HL-60/S4 treated with phorbol 12-myristate 13-acetate at 8.2 ng/mL for 4 days and 3 days (cell line): ENCODE measurements around the gene CALCOCO1.

Source experiments
- in situ Hi-C: fragments of 300-500 bp; cut with MboI; formaldehyde crosslinking; loops from 2 replicates; pipeline ENCODE4 v1.15.0; 2022; ENCODE audit warnings: low sequenced_read_pairs

Gene CALCOCO1, protein sequence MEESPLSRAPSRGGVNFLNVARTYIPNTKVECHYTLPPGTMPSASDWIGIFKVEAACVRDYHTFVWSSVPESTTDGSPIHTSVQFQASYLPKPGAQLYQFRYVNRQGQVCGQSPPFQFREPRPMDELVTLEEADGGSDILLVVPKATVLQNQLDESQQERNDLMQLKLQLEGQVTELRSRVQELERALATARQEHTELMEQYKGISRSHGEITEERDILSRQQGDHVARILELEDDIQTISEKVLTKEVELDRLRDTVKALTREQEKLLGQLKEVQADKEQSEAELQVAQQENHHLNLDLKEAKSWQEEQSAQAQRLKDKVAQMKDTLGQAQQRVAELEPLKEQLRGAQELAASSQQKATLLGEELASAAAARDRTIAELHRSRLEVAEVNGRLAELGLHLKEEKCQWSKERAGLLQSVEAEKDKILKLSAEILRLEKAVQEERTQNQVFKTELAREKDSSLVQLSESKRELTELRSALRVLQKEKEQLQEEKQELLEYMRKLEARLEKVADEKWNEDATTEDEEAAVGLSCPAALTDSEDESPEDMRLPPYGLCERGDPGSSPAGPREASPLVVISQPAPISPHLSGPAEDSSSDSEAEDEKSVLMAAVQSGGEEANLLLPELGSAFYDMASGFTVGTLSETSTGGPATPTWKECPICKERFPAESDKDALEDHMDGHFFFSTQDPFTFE

DNA sequence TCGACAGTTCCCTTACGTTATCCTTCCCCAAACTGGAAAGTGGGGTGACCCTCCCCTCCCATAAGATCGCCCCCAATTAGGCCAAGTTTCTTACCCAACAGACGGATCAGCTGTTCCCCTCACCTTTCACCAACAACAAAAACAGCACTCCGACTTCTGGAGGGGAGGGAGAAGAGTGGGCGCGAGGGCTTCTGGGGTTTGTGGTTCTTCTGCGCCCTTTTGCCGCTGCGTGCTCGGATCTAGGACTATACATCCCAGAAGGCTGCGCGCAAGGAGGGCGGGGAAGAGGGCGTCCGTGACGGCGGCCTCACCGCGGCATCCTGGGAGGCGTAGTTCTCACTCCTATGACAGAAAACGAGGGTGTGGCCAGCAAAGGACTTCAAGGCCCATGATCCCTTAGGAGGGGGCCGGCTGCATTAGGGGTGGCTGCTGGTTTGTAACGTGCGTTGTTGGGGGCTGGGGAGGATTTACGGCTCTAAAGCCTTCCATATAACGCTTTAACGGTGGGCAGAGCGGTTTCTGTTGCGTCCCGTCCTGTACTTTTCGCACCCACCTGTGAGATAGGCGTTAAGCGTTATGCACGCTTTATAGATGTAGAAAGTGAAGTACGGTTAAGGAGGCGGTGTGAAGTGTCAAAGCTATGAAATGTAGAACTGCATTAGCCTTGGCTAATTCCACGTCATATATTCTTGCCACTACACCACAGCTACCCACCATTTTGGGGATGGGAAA lies at the start of gene CALCOCO1:
Gene CALCOCO1, minus strand, starts transcription at position 143 of the 732 bp plus-strand sequence. CDS start 2,210 bp downstream, outside the sequence.
- in situ Hi-C loops: no loop called here

DNA sequence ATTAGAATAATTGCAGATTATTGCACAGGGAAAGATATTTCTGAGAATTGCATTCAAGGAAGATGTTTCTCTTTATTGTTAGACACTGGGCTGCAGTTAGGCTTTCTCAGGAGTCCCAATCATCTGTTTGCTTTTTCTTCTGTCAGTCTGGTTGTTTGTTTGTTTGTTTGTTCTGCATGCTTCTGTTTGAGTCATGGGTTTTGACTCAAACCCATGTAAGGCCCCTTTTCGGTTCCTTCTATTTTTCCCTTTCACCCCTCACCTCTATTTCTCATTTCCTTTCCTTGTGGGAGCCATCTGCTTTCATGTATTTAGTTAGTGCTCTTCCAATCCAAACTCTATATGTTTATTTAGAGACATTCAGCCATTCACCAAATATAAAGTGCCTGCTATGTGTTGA lies 49.6 kb upstream of the CALCOCO1 start:
- in situ Hi-C loops: no loop called here

DNA sequence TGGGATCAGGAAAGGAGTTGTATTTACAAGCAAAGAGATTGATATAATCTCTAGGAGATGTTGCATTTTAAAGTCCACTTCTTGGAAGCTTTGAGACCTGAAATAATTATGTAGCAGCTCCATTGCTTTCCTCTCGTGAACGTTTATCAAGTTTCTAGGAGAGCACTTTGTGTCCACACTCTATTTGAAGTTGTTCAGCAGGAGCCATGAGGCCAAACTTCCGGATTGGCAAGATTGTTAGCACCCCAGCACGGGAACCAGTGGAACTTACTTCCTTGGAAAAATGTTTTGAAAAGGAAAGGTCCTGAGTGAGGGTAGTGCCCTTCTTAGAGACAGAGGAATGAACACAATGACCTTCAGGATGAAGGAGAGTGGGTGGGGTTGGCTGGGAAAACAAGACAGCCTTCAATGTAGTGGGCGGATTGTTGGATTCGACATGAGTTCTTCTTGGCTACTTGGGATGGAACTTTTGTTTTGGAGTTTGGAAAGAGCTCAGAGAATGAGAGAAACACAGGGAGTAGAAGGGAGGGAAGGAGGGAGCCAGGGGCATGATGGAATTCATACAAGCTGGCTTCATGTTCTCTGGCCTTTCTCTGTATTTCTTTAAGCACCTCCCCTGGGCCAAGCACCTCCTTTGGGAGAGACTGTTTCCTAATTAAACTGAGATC lies 48.4 kb upstream of the CALCOCO1 start:
- in situ Hi-C loops: no loop called here

DNA sequence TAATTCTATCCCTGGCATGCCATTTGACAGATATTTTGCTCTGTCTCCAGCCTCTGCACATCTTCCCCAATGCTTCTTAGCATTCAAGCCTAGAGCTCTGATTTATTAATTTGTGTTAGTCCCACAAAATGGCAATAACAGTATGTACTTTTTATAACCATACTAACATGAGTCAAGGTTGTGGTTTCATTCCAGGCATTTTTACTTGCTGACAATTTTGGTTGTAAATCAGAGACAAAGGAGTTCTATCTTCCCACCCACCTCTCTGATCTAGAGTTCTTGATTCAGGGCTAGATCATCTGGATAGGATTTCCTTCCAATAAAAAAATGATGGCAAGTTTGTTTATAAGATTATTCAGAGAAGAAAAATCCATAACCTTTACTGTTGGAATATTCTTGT lies 43.0 kb upstream of the CALCOCO1 start:
- in situ Hi-C loops: loop anchor here (25.0 kb wide), 1 partner anchor 442 kb away; no protein-coding TSS in a partner anchor

DNA sequence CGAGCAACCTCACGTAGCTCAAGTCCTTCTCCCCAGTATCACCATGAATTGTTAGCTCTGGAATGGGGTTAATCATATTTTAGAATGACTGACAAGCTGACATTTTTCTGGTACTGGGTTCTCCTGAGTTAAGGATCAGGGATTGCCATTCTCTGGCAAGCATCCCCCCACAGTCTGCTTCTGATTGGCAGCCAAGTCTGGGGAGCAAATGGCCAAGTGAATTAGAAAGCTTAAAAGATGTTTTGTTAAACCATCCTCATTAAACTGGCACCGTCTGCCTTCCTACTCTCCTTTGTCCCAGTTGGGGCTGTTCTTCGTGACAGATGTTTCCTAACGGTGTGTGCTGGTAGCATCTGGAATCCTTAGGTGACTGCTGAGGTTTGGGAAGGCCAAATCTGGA lies 41.7 kb upstream of the CALCOCO1 start:
- in situ Hi-C loops: loop anchor here (25.0 kb wide), 1 partner anchor 443 kb away; no protein-coding TSS in a partner anchor

DNA sequence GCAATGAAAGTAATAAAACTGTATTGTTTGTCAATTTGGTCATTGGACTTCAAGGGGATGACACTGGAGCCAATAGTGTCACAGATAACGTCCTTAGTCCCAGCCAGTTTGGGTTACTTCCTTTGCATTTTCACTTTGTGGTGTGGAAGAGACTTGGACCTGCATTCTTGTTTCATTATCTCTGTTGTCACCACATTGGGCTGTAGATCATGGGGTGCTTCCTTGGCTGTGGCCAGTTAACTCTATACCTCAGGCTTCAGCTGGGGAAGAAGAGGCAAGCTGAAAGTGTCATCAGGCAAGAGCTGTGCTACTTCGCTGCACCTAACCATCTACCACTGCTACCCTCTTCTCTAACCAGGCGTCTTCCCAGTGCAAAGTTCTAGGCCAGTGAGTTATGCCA lies 39.6 kb upstream of the CALCOCO1 start:
- in situ Hi-C loops: loop anchor here (25.0 kb wide), 1 partner anchor 445 kb away; no protein-coding TSS in a partner anchor

DNA sequence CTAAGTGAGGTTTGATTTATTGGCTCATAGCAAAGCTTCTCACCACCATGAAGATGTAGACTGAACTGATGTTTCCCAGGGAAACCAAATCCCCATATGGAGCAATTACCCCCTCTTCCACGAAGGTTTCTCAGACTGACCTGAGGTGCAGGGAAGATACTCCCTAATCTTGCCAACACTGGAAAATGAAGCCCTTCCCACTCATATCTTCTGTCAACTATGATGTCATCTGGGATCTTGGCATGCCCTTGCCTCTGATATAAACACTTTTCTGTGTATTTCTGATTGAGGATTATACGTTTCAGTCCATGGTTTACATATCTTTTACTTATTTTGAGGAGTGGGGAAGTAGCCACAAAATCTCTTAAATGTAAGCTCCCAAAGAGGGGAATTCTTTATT lies 38.6 kb upstream of the CALCOCO1 start:
- in situ Hi-C loops: loop anchor here (25.0 kb wide), 1 partner anchor 446 kb away; no protein-coding TSS in a partner anchor

DNA sequence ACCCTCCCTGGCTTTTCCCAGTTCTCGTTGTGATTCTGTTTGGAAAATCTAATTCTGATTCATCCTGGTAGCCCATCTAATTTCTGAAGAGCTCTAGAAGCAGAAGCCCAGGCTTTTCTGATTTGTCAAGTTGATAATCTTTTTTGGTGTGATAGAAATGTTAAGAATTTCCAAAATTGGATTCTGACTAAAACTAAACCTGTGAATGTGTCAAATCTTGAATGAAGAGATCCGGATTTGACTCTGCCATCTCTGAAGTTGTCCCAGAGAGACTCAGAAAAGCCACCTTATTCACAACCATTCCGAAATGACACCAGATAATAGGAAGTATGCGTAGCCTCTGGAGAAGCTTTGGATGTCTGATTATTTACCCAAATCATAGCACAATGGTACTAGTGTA lies 37.4 kb upstream of the CALCOCO1 start:
- in situ Hi-C loops: loop anchor here (25.0 kb wide), 1 partner anchor 448 kb away; no protein-coding TSS in a partner anchor

DNA sequence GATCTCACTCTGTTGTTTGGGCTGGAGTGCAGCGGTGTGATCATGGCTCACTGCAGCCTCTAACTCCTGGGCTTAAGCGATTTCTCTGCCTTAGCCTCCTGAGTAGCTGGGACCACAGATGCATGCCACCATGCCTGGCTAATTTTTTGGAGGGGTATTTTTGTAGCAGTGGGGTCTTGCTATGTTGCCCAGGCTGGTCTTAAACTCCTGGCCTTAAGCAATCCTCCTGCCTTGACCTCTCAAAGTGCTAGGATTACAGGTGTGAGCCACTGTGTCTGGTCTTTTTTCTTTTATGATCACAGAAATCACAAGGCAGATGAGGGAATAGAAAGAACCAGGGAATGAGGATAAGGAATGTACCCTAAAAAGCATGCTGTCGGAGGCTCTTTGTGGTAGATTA lies 35.5 kb upstream of the CALCOCO1 start:
- in situ Hi-C loops: loop anchor here (25.0 kb wide), 1 partner anchor 450 kb away; no protein-coding TSS in a partner anchor

DNA sequence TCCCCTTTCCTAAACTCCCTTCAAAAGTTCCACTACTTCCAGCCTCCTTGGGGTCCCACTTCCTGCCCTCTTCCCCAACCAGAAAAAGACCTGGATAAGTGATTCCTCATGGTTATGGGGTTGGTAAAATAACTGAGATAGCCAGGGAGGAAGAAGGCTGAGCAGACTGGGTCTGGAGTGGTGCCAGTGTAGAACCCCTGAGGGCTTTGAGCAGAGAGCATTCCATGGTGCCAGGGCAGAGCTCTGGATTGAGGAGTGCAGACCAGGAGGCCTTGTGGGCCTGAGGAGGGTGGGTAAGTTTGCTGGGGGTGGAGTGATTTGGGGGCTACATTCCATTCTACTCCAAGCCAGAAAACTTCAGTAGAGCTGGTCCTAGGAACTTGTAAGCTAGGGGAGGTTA lies 34.1 kb upstream of the CALCOCO1 start:
- in situ Hi-C loops: loop anchor here (25.0 kb wide), 1 partner anchor 451 kb away; no protein-coding TSS in a partner anchor

DNA sequence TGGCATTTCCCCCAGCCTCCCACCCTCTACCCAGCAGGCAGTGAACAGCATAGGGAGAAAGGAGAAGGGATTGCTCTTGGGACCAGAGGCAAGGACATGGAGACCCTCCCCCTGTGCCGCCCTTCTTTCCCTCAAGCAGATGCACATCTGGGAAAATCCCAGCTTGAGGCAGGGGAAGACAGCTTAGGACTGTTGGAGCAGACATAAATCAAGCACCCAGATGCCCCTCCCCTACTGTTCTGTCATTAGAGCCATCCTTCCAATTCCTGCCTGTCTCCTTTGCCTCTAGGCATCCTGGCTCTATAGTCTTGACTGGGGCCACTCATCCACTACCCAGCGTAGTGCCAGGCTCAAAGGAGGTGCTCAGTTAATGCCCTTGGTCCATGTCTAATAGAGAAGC lies 32.0 kb upstream of the CALCOCO1 start:
- in situ Hi-C loops: loop anchor here (25.0 kb wide), 1 partner anchor 453 kb away; no protein-coding TSS in a partner anchor

DNA sequence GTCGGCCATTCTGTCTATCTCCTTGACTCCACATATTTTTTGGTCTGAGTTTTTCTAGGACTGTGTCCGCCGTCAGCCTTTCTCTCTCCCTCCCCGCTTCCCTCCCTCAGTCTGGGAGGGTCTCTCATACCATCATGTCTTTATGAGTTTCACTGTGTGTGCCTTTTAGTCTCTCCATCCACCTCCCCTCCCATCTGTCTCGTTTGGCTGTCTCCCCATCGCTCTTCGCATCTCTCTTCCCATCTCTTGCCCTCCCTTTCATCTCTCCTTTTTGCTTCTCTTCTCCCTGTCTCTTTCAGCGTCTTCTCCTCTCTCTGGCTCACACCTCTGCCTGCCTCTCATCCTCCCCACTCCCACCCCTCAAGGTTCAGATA lies 31.5 kb upstream of the CALCOCO1 start:
- in situ Hi-C loops: loop anchor here (25.0 kb wide), 1 partner anchor 454 kb away; no protein-coding TSS in a partner anchor

DNA sequence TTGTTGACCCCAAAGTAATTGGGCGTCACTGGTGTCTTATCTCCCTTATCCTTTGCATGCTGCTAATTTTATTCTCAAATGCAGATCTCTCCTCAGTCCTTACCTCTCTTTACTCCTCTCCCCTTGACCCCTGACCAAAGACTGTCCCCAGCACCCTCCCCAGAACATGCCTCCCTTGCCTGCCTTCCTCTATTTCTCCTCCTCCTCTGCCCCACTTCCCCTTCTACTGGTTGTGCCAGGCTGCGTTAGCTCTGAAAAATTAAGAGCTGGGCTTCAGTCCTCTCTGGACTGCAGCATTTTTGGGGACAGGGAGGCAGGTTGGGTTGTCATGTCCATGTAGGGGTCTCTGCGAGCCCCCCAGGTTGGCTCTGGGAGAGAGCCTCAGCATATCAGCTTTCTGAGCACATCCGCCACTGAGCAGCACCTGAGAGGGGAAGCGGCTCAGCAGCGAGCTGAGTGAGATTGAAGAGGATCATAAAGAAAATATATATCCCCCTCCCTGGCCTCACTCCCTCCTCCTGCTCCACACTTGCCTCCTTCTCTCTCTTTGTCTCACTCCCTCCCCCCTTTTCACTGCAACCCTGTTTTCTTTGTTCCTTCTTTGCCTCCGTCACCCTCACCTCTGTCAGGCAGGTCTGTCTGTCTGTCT lies 31.0 kb upstream of the CALCOCO1 start:
- in situ Hi-C loops: loop anchor here (25.0 kb wide), 1 partner anchor 454 kb away; no protein-coding TSS in a partner anchor

DNA sequence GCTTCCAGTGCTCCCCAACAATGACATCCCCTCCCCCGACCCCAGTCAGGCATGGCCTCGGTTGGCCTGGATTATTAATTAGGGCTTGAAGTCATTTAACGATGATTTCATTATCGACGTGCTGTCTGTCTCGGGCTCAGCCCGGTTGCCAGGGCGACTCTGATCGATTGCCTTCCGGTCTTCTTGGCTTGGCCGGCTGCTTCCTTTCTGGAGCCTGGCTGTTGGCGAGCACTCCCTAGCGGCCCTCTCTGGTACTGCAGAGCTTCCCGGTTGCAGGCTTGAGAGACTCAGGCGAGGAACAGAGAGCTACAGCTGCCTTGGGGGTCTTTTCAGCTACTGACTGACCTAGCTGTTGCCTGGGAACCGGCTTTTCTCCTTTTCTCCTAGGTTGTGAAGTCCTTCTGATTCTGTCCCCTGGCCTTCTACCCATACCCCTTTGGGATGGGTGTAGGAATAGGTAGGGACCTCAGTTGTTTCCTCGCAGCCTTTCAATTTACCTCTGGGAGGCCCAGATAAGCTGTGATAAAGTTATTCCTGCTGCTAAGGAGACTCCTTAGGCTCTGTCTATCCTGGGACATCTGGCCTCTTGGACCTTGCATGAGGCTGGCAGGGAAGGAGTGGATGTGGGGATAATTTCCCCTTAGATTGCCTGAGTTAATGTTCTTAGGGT lies 30.0 kb upstream of the CALCOCO1 start:
- in situ Hi-C loops: loop anchor here (25.0 kb wide), 1 partner anchor 455 kb away; no protein-coding TSS in a partner anchor

DNA sequence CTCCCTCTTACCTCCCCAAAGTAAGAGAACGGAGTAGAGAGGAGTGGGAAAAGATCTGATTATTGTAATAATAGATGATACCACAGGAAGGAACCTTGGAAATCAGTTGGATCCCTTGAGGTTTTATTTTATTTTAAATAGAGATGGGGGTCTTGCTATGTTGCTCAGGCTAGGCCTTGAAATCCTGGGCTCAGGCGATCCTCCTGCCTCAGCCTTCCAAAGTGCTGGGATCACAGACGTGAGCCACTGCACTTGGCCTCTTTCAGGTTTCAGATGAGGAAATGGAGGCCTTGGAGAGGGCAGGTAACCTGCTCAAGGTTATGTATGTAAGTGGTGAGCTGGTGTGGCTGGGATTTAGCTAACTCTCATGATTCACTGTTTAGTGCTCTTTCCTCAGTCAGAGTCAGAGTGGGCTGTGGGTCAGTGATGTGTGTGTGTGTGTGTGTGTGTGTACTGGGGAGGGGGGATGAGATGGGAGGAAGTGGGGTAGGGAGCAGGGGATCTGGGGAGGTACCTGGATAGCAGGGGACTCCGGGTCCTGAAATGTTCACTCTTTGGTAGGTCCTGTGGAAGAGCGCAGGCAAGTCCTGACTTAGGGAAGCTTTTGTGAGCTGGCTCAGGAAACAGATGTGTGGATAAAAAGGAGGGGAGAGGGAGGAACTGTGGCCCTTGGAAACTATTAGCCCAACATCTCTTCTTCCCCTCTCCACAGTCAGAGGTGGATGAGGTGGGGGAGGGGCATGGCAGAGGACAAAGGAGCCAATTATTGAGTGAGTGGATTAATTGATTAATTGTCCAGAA lies 29.2 kb upstream of the CALCOCO1 start:
- in situ Hi-C loops: loop anchor here (25.0 kb wide), 1 partner anchor 456 kb away; no protein-coding TSS in a partner anchor

DNA sequence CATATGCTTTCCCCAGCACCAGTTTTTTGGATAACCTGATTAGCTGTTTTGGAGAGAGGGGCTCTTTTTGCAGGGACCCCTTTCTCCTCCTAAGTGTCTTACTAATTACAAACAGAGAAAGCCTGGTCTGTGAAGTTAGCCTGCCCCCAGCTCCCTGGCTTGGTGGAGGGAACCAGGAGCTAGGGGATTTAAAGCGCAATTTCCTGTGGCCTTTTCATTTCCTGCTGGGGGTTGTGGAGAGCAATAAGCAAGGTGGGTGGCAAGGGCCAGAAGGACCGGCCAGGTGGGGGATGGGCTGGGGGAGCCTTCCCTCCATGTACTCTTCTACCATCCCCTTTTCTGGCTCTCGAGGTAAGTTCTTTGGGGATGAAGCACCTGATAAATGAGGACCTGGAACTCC lies 28.6 kb upstream of the CALCOCO1 start:
- in situ Hi-C loops: loop anchor here (25.0 kb wide), 1 partner anchor 456 kb away; no protein-coding TSS in a partner anchor

DNA sequence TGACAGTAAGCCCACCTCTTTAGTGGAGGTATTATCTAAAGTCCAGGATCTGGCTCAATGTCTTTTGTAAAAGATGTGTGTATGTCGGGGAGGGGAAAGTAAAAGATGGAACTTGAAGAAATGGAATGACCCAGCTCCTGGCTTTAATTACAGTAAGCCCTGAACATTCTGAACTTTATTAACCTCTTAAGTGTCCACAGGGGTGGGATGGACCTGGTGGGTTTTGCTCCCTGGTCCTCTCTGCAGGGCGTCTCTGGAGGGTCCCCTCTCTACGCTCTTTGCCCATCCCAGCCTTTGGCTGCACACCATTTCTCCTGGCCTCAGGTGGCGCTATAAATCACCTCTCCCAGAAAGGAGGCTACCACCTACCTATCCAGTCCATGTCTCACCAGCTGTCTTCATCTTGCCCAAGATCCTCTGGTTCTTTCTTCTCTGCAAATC lies 28.2 kb upstream of the CALCOCO1 start:
- in situ Hi-C loops: loop anchor here (25.0 kb wide), 1 partner anchor 457 kb away; no protein-coding TSS in a partner anchor

DNA sequence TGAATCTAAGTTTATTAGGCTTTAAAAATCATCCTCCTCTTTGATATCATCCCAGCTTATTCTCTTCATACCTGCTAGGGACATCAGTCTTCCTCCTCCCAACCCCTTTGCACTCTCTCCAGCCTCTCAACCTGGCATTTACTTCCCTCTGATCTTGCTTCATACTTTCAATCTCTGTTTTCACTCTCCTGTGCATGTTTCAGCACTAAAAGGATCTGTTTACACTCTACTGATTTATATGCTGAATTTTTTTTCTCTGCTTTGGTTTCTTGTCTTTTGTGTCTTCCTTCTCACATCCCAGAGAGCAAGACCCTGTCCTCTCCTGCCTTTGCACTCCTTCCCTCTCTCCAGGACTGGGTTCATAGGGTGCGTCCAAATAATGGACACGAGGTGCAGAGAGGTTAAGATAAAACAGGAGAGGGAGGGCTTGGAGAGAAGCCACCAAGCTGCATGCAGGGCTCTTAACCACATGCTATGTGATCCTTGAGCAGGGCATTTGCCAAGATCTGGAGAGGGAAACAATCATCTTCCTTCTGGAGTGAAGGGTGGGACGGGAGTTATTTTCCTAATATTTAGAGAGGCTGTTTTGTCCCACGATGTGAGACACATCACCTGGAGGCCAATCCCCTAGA lies 27.5 kb upstream of the CALCOCO1 start:
- in situ Hi-C loops: loop anchor here (25.0 kb wide), 1 partner anchor 458 kb away; no protein-coding TSS in a partner anchor
